ENCODE data around the gene LCK. TPM values are rescaled to one million over a fixed set of nuclear protein-coding genes. Genes with fewer than 3 reads are reported as not detected.

LCK gene
- total RNA-seq, 6 experiments from 2014 or later: 0.73 to 1.7 (median 1.1) TPM

DNA sequence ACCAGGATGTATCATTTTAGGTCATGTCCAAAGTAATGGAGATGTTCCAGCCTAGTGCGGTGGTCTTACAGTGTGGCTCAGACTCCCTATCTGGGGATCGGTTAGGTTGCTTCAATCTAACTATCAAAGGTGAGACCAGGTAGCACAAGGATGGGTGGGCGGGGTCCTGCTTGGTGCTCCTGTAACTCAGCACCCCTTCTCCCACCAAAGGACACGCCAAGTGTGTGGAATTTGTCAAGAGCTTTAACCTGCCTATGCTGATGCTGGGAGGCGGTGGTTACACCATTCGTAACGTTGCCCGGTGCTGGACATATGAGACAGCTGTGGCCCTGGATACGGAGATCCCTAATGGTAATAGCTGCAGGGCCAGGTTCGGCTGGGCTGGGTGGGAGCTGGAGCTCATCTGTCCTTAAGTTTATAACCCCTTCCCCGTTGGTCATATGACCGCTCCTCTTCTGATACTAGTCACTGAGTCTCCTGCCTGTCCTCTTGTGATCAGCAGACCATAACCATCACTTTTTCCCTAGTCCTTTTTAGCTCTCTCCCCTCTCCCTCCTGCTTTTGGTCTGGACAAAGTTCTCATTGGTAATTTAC is 79.6 kb downstream of the LCK start:
- H3K4me3 ChIP-seq: no peak overlapping the region
- H3K27me3 ChIP-seq: no peaks in the 10 kb centered on the region
- H3K4me1 ChIP-seq: peaks cover 0 to 9% (median 0%) of the 10 kb centered on the region in 4 donors
- H3K36me3 ChIP-seq: peaks cover 0 to 63% (median 20%) of the 10 kb centered on the region in 4 donors
- no peak for TF ChIP-seq POLR2A (IDR thresholded peaks at IDR 0.05)
- TF ChIP-seq, protein P1, sequence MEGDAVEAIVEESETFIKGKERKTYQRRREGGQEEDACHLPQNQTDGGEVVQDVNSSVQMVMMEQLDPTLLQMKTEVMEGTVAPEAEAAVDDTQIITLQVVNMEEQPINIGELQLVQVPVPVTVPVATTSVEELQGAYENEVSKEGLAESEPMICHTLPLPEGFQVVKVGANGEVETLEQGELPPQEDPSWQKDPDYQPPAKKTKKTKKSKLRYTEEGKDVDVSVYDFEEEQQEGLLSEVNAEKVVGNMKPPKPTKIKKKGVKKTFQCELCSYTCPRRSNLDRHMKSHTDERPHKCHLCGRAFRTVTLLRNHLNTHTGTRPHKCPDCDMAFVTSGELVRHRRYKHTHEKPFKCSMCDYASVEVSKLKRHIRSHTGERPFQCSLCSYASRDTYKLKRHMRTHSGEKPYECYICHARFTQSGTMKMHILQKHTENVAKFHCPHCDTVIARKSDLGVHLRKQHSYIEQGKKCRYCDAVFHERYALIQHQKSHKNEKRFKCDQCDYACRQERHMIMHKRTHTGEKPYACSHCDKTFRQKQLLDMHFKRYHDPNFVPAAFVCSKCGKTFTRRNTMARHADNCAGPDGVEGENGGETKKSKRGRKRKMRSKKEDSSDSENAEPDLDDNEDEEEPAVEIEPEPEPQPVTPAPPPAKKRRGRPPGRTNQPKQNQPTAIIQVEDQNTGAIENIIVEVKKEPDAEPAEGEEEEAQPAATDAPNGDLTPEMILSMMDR (IDR thresholded peaks at IDR 0.05): no peak
- intact Hi-C loops (cut with DNase I): no loop called here
- DNase-seq (no peak), ATAC-seq (no peak)
- WGBS (ENCODE audit: insufficient coverage, low coverage, low lambda C conversion rate, missing lambda C conversion rate): 88% methylated on average over 3 of the region's 12 CpGs
- H3K27ac ChIP-seq: no peak overlapping the region
- no peaks in the 10 kb centered on the region for H3K9me3 ChIP-seq

GRCh38 chr1:32331549-32331948 is 80.5 kb downstream of the LCK start:
- Histone ChIP-seq H3K4me3 (no peak overlapping the region), H3K27ac (no peak overlapping the region), H3K4me1 (peaks cover 0 to 9% (median 0%) of the 10 kb centered on the region in 4 donors), H3K36me3 (peaks cover 0 to 63% (median 20%) of the 10 kb centered on the region in 4 donors), H3K27me3 (no peaks in the 10 kb centered on the region), H3K9me3 (no peaks in the 10 kb centered on the region)
- 92% methylated on average over 4 of the region's 12 CpGs for WGBS (ENCODE audit: insufficient coverage, low coverage, low lambda C conversion rate, missing lambda C conversion rate)
- DNase-seq (no peak), ATAC-seq (no peak)
- intact Hi-C loops (cut with DNase I): no loop called here
- no peak for TF ChIP-seq POLR2A (IDR thresholded peaks at IDR 0.05)
- TF ChIP-seq, protein P1 (IDR thresholded peaks at IDR 0.05): no peak

DNA sequence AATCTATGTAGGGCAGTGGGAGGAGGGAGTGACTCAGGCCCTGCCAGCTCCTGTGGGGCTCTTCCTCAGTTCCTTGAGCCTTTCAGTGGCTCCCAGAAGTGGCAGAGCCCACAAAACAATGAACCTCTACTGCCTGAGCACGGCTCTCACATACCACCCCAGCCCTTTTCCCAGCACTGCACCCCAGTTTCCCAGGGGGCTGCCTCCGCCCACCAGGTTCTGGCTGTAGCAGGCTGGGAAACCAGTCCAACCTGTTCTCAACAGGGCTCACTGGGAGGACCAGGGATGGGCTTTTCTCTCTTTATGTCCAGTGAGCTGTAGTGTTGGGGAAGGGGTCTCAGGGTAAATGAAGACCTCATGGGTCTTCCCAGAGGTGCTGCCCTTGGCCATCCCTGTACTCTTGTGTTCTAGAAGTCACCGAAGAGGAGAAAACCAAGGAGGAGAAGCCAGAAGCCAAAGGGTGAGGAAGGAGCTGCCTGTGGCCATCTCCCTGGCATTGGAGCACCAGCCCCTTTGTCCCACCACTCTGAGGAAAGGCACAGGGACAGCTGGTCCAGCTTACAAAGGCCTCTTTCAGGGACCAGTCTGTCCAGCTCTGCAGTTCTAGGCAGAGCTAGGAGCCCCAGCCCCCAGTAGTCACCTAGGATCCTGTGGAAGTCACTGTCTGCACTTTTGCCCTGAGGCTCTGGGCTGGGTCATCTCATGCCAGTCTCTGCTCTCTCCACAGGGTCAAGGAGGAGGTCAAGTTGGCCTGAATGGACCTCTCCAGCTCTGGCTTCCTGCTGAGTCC is 81.4 kb downstream of the LCK start:
- no peaks in the 10 kb centered on the region for H3K27me3 ChIP-seq
- TF ChIP-seq POLR2A (IDR thresholded peaks at IDR 0.05): no peak
- TF ChIP-seq, protein P1 (IDR thresholded peaks at IDR 0.05): no peak
- no peaks in the 10 kb centered on the region for H3K9me3 ChIP-seq
- H3K27ac ChIP-seq: no peak overlapping the region
- peaks cover 0 to 9% (median 0%) of the 10 kb centered on the region in 4 donors for H3K4me1 ChIP-seq
- no peak overlapping the region for H3K4me3 ChIP-seq
- ATAC-seq (no peak), DNase-seq (no peak)
- intact Hi-C loops (cut with DNase I): no loop called here
- peaks cover 0 to 54% (median 14%) of the 10 kb centered on the region in 4 donors for H3K36me3 ChIP-seq
- 88% methylated on average over 1 of the region's 3 CpGs for WGBS (ENCODE audit: insufficient coverage, low coverage, low lambda C conversion rate, missing lambda C conversion rate)

DNA sequence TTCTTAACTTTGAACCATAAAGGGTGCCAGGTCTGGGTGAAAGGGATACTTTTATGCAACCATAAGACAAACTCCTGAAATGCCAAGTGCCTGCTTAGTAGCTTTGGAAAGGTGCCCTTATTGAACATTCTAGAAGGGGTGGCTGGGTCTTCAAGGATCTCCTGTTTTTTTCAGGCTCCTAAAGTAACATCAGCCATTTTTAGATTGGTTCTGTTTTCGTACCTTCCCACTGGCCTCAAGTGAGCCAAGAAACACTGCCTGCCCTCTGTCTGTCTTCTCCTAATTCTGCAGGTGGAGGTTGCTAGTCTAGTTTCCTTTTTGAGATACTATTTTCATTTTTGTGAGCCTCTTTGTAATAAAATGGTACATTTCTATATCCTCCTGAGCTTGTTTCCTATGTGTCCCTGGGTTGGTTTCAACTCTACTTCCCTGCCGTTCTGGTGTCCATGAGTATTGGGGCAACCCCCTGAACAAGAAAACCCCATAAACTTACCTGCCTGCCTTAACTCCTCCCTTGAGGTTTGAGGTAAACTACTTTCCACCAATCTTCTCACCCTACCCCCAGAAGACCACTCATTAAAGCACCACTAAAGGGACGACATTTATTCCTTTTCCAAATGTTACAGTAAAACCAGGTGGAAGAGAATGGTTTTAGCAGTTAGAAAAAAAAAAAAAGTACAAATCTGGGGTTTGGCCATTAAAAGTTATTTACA is 82.3 kb downstream of the LCK start:
- TF ChIP-seq, protein P1 (IDR thresholded peaks at IDR 0.05): no peak
- no peak for TF ChIP-seq POLR2A (IDR thresholded peaks at IDR 0.05)
- H3K27ac ChIP-seq: no peak overlapping the region
- 76% methylated on average over 3 of the region's 3 CpGs for WGBS (ENCODE audit: insufficient coverage, low coverage, low lambda C conversion rate, missing lambda C conversion rate)
- H3K4me1 ChIP-seq: peaks cover 0 to 9% (median 0%) of the 10 kb centered on the region in 4 donors
- ATAC-seq (no peak), DNase-seq (no peak)
- intact Hi-C loops (cut with DNase I): no loop called here
- H3K9me3 ChIP-seq: no peaks in the 10 kb centered on the region
- no peaks in the 10 kb centered on the region for H3K27me3 ChIP-seq
- no peak overlapping the region for H3K4me3 ChIP-seq
- peaks cover 0 to 46% (median 11%) of the 10 kb centered on the region in 4 donors for H3K36me3 ChIP-seq
